B cell (primary cell): ENCODE data around the gene ATP8A2.

Source experiments
- EZH2 ChIP-seq: IDR thresholded peaks from 2 replicates; pipeline ENCODE4 v1.6.1; 2012; ENCODE audit warnings: borderline replicate concordance, low read depth, mild to moderate bottlenecking, moderate library complexity, low read length; ENCODE audit not compliant: insufficient read depth, poor library complexity, severe bottlenecking
- TF ChIP-seq, protein P1 (sequence below): fragments of 200-600 bp; IDR thresholded peaks from one replicate; pipeline ENCODE4 v1.8.0; 2022; ENCODE audit warnings: antibody characterized with exemption, mild to moderate bottlenecking

DNA sequence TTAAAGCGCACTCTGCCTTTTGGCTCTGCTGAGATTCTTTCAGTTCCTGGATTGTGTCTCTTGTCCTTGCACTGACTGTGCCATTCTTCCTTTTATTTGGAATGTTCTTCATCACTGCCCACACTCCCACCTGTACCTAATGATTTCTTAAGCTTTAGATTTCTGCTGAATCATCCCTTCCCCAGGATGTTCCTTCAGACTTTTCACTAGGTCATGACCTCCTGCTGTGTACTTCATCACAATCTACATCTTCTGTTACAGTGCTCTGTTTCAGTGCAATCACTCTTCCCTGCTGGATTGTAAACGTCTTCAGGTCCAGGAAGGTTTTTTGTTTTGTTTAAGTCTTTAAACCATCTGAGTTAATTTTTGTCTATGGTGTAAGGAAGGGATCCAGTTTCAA, 281.0 kb downstream of the ATP8A2 start:
- TF ChIP-seq, protein P1, sequence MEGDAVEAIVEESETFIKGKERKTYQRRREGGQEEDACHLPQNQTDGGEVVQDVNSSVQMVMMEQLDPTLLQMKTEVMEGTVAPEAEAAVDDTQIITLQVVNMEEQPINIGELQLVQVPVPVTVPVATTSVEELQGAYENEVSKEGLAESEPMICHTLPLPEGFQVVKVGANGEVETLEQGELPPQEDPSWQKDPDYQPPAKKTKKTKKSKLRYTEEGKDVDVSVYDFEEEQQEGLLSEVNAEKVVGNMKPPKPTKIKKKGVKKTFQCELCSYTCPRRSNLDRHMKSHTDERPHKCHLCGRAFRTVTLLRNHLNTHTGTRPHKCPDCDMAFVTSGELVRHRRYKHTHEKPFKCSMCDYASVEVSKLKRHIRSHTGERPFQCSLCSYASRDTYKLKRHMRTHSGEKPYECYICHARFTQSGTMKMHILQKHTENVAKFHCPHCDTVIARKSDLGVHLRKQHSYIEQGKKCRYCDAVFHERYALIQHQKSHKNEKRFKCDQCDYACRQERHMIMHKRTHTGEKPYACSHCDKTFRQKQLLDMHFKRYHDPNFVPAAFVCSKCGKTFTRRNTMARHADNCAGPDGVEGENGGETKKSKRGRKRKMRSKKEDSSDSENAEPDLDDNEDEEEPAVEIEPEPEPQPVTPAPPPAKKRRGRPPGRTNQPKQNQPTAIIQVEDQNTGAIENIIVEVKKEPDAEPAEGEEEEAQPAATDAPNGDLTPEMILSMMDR = no peak
- no peak for TF ChIP-seq EZH2
